Activated CD4-positive, alpha-beta T cell treated with anti-CD3 and anti-CD28 coated beads, Interleukin-2, Interleukin-6, amounts not matched to agents 100 ng/mL and 50 ng/mL, durations not matched to agents 16 hours and 8 hours (primary cell): ENCODE measurements around the gene PCDHB4.
"Not testable (repeated sequence)": the region's sequence is repeated elsewhere in the genome, so short reads cannot be mapped to it uniquely, and the experiment has no call there.

Experiments
- DNase-seq: peaks from one replicate; pipeline ENCODE4 v3.0.0-alpha.2; 2020

Gene PCDHB4

GRCh38 chr5:141150224-141150992, 28.8 kb downstream of the PCDHB4 start:
- no peak for DNase-seq

DNA sequence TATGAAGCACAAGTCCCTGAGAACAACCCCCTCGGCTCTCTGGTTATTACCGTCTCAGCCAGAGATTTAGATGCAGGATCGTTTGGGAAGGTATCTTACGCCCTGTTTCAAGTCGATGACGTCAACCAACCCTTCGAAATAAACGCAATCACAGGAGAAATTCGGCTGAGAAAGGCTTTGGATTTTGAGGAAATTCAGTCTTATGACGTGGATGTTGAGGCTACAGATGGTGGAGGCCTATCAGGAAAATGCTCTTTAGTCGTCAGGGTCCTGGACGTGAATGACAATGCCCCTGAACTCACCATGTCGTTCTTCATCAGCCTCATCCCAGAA, 29.3 kb downstream of the PCDHB4 start:
- DNase-seq = no peak

DNA sequence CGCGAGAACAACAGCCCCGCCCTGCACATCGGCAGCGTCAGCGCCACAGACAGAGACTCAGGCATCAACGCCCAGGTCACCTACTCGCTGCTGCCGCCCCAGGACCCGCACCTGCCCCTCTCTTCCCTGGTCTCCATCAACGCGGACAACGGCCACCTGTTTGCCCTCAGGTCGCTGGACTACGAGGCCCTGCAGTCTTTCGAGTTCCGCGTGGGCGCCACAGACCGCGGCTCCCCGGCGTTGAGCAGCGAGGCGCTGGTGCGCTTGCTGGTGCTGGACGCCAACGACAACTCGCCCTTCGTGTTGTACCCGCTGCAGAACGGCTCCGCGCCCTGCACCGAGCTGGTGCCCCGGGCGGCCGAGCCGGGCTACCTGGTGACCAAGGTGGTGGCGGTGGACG, 30.0 kb downstream of the PCDHB4 start:
- DNase-seq = not testable (repeated sequence)

- DNase-seq = not testable (repeated sequence)
Measured at GRCh38 chr5:141152096-141152495, 30.5 kb downstream of the PCDHB4 start.

DNA sequence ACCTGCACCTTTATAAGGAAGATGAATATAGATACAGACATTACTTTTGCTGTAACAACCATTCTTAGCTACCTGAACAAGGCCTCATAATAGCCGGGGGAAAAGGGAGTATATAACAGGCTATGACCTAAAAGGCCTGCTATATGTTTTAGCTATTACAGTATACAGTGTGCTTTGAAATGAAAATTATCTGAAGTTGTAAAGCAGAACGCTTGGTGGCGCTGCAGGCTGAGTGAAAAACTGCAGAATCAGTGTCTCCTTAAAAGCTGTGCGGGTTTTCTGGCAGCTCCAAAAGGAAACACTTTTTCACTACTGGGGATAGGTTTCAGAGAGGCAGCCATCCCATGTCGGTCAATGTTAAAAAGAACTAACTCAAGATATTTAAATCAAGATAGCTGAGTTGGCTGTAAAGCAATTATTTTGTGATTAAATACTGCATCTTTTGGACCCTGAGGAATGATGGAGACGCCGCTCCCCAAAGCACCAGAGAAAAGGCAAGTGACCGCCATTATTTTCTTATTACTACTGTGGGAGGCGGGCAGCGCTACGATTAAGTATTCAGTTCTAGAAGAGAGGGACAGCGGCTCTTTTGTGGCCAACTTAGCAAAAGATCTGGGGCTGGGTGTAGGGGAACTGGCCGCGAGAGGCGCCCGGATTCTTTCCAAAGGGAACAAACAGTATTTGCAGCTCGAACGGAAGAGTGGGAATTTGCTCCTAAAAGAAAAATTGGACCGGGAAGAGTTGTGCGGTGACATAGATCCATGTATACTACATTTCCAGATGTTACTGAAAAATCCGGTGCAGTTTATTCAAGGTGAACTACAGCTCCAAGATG, 34.1 kb downstream of the PCDHB4 start:
- DNase-seq = no peak

GRCh38 chr5:141157356-141157755, 35.7 kb downstream of the PCDHB4 start:
- DNase-seq = not testable (repeated sequence)

DNA sequence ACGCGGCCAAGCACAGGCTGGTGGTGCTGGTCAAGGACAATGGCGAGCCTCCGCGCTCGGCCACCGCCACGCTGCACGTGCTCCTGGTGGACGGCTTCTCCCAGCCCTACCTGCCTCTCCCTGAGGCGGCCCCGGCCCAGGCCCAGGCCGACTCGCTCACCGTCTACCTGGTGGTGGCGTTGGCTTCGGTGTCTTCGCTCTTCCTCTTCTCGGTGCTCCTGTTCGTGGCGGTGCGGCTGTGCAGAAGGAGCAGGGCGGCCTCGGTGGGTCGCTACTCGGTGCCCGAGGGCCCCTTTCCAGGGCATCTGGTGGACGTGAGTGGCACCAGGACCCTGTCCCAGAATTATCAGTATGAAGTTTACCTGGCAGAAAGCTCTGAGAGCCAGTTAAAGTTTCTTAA, 36.3 kb downstream of the PCDHB4 start:
- DNase-seq = not testable (repeated sequence)

DNA sequence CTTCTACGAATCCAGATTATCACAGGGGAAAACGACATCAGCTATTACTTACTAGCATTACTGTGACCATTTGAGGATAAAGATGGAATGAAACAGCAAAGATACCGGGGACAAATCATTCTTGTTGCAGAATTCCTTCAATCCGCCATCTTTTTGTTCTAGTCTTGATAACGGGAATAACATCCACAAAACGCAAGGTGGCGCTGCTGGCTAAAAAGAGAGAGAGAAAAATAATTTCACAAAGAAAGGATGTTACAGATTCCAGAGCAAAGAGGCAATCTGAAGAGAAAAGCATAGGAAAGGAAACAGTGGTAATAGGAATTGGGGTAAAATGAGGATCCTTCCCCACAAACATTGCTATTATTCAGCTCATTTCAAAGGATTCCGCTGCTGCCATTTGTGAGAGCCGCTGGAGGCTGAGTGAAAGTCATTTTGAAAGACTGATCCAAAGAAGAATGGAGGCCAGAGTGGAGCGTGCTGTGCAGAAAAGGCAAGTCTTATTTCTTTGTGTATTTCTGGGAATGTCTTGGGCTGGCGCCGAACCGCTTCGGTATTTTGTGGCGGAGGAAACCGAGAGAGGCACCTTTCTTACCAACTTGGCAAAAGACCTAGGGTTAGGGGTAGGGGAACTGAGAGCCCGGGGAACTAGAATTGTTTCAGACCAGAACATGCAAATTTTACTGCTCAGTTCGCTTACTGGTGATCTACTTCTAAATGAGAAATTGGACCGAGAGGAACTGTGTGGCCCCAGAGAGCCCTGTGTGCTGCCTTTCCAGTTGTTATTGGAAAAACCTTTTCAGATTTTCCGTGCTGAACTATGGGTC, 51.0 kb downstream of the PCDHB4 start, which contains the start of gene PCDHB7:
TSS of gene PCDHB7 (plus strand) at position 264 of the 824 bp plus-strand sequence. CDS start at position 456, 192 bp downstream.
- peak; percentile 19 for DNase-seq

DNA sequence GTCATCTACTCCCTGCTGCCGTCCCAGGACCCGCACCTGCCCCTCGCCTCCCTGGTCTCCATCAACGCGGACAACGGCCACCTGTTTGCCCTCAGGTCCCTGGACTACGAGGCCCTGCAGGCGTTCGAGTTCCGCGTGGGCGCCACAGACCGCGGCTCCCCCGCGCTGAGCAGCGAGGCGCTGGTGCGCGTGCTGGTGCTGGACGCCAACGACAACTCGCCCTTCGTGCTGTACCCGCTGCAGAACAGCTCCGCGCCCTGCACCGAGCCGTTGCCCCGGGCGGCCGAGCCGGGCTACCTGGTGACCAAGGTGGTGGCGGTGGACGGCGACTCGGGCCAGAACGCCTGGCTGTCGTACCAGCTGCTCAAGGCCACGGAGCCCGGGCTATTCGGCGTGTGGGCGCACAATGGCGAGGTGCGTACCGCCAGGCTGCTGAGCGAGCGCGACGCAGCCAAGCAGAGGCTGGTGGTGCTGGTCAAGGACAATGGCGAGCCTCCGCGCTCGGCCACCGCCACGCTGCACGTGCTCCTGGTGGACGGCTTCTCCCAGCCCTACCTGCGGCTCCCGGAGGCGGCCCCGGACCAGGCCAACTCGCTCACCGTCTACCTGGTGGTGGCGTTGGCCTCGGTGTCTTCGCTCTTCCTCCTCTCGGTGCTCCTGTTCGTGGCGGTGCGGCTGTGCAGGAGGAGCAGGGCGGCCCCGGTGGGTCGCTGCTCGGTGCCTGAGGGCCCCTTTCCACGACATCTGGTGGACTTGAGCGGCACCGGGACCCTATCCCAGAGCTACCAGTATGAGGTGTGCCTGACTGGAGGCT, 52.9 kb downstream of the PCDHB4 start:
- not testable (repeated sequence) for DNase-seq
